Muscle of arm (tissue), 12 donors: ENCODE results near the gene PITPNM3. TPM values are rescaled to one million over a fixed set of nuclear protein-coding genes. Genes with fewer than 3 reads are reported as not detected.
"Not testable (repeated sequence)": the region's sequence is repeated elsewhere in the genome, so short reads cannot be mapped to it uniquely, and the experiment has no call there.

Experiments
- DNase-seq: peaks from one replicate; pipeline ENCODE4 v3.0.0-alpha.2; 2013
- polyA plus RNA-seq, 12 donors: library from polyadenylated mRNA; unstranded; fragments of 120-200 nt; gene quantifications; one replicate each; pipeline ENCODE4 v1.2.1, GENCODE V29; 2013; ENCODE audit not compliant: insufficient read length in 12 of 12

PITPNM3 gene
- polyA plus RNA-seq, 12 donors = 2.5 to 10.3 (median 5.8) TPM; not detected in 1

- DNase-seq = no peak
Measured at GRCh38 chr17:6502871-6503509, 53.4 kb downstream of the PITPNM3 start.

GRCh38 chr17:6502142-6502541, 54.2 kb downstream of the PITPNM3 start:
- DNase-seq = no peak

- no peak for DNase-seq
Measured at GRCh38 chr17:6501359-6501758, 55.0 kb downstream of the PITPNM3 start.

- no peak for DNase-seq
Measured at GRCh38 chr17:6498901-6499540, 57.3 kb downstream of the PITPNM3 start.

- DNase-seq = no peak
Measured at GRCh38 chr17:6498356-6498755, 58.0 kb downstream of the PITPNM3 start.

- DNase-seq = no peak
Measured at GRCh38 chr17:6497496-6498221, 58.7 kb downstream of the PITPNM3 start.

GRCh38 chr17:6496640-6497441, 59.5 kb downstream of the PITPNM3 start:
- DNase-seq = no peak

GRCh38 chr17:6496116-6496481, 60.3 kb downstream of the PITPNM3 start:
- DNase-seq = no peak

GRCh38 chr17:6495450-6496115, 60.8 kb downstream of the PITPNM3 start:
- no peak for DNase-seq

GRCh38 chr17:6494239-6494941, 62.0 kb downstream of the PITPNM3 start:
- DNase-seq = no peak

GRCh38 chr17:6492892-6493674, 63.3 kb downstream of the PITPNM3 start:
- no peak for DNase-seq

GRCh38 chr17:6491071-6491700, 65.2 kb downstream of the PITPNM3 start:
- no peak for DNase-seq

- no peak for DNase-seq
Measured at GRCh38 chr17:6489016-6489550, 67.3 kb downstream of the PITPNM3 start.

GRCh38 chr17:6488008-6488539, 68.3 kb downstream of the PITPNM3 start:
- DNase-seq = no peak

GRCh38 chr17:6487251-6488007, 68.9 kb downstream of the PITPNM3 start:
- DNase-seq = no peak

- DNase-seq = no peak
Measured at GRCh38 chr17:6485646-6486412, 70.5 kb downstream of the PITPNM3 start.

- no peak for DNase-seq
Measured at GRCh38 chr17:6483507-6483906, 72.8 kb downstream of the PITPNM3 start.

GRCh38 chr17:6482796-6483195, 73.6 kb downstream of the PITPNM3 start:
- DNase-seq = not testable (repeated sequence)
